ENCODE results near the gene ADPRHL1. TPM values are rescaled to one million over a fixed set of nuclear protein-coding genes. Genes with fewer than 3 reads are reported as not detected.

The ADPRHL1 gene
- total and polyA plus RNA-seq, 2 donors (not counting 1 experiment from before 2014, with no cell fraction given), result 0.59 to 1.5 TPM

DNA sequence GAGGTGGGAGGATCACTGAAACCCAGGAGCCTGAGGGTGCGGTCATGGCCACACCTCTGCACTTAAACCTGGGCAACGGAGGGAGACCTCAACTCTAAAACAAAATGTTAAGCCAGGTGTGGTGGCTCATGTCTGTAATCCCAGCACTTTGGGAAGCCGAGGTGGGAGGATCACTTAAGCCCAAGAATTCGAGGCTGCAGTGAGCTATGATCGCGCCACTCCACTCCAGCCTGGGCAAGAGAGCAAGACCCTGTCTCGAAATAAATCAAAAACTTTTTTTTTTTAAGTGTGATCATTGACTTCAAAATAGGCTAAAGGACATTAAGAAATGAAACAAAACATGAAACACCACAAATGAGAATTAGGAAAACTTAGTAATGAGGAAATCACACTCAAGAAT lies 16.3 kb upstream of the ADPRHL1 start:
- no peak for DNase-seq (ENCODE audit: low read depth in 2 of 2)
- H3K27me3 ChIP-seq (ENCODE audit: control insufficient read depth, insufficient read depth, low read length), result no peaks in the 10 kb centered on the region
- H3K79me2 ChIP-seq (ENCODE audit: control insufficient read depth, insufficient read depth, low read length), result no peaks in the 10 kb centered on the region
- no peaks in the 10 kb centered on the region for H3K9me3 ChIP-seq (ENCODE audit: control insufficient read depth, insufficient read depth, low read depth, low read length)
- peaks cover 2% of the 10 kb centered on the region for H3K4me1 ChIP-seq (ENCODE audit: control insufficient read depth, extremely low read depth, insufficient read depth, low read length)
- no peak overlapping the region for H3K4me2 ChIP-seq (ENCODE audit: extremely low read depth, insufficient read depth, low read length)
- H3K4me3 ChIP-seq (replicated peaks in 1 of 4; ENCODE audit: control extremely low read depth in 1 of 4, insufficient read depth in 1 of 4, low read depth in 3 of 4, low read length in 4 of 4), result no peak overlapping the region
- peaks cover 6% of the 10 kb centered on the region for H3K36me3 ChIP-seq (ENCODE audit: control insufficient read depth, insufficient read depth, low read length)
- H3K27ac ChIP-seq (ENCODE audit: insufficient read depth, low read length), result no peak overlapping the region
- no peak overlapping the region for H2AFZ ChIP-seq (ENCODE audit: low read length)
- no peaks in the 10 kb centered on the region for H4K20me1 ChIP-seq (ENCODE audit: control insufficient read depth, extremely low read depth, insufficient read depth, low read length)
- TF ChIP-seq EZH2 (IDR thresholded peaks at IDR 0.05; ENCODE audit: low read length, missing control alignments), result no peak
- no peak for TF ChIP-seq CTCF (conservative IDR thresholded peaks at IDR 0.05 in 1 of 2, IDR thresholded peaks at IDR 0.05 in 1 of 2; ENCODE audit: low read depth in 1 of 2, low read length in 2 of 2)
- H3K9ac ChIP-seq (ENCODE audit: insufficient read depth, low read length), result no peak overlapping the region

DNA sequence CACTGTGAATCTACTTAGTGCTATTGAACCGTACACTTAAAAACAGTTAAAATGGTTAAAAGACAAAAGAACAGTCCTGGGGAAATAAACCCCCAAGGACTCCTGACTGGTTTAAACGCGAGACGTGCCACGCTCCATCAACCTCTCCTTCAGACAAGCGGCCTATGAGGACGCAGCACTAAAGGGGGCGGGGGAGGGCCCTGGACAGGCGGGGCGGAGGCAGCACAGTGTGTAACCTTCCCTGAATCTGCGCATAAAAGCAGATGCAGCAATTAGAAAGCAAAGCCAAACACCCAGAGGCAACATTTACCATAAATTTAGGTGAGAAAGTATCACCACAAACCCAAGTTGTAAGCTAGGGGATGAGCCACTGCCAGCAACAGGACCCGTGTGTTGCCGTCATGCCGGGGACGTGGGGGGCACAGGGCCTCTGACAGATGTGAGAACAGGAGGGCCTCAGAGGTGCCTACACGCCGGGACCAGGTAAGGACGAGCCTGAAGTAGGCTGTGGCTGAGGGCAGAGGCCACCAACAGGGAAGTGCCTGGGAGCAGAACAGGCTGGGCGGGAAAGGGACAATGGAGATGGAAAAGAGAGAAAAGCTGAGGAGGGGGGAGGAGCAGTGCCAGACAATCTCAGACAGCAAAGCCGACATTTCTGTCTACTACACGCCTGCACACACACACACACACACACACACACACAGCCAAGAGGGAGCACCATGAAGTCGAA lies 15.3 kb upstream of the ADPRHL1 start:
- H3K9ac ChIP-seq (ENCODE audit: insufficient read depth, low read length), result no peak overlapping the region
- peaks cover 6% of the 10 kb centered on the region for H3K36me3 ChIP-seq (ENCODE audit: control insufficient read depth, insufficient read depth, low read length)
- H3K79me2 ChIP-seq (ENCODE audit: control insufficient read depth, insufficient read depth, low read length), result no peaks in the 10 kb centered on the region
- no peak overlapping the region for H3K4me3 ChIP-seq (replicated peaks in 1 of 4; ENCODE audit: control extremely low read depth in 1 of 4, insufficient read depth in 1 of 4, low read depth in 3 of 4, low read length in 4 of 4)
- no peaks in the 10 kb centered on the region for H3K4me1 ChIP-seq (ENCODE audit: control insufficient read depth, extremely low read depth, insufficient read depth, low read length)
- H4K20me1 ChIP-seq (ENCODE audit: control insufficient read depth, extremely low read depth, insufficient read depth, low read length), result no peaks in the 10 kb centered on the region
- H2AFZ ChIP-seq (ENCODE audit: low read length), result no peak overlapping the region
- TF ChIP-seq EZH2 (IDR thresholded peaks at IDR 0.05; ENCODE audit: low read length, missing control alignments), result no peak
- no peak for TF ChIP-seq CTCF (conservative IDR thresholded peaks at IDR 0.05 in 1 of 2, IDR thresholded peaks at IDR 0.05 in 1 of 2; ENCODE audit: low read depth in 1 of 2, low read length in 2 of 2)
- H3K27ac ChIP-seq (ENCODE audit: insufficient read depth, low read length), result no peak overlapping the region
- H3K9me3 ChIP-seq (ENCODE audit: control insufficient read depth, insufficient read depth, low read depth, low read length), result no peaks in the 10 kb centered on the region
- H3K27me3 ChIP-seq (ENCODE audit: control insufficient read depth, insufficient read depth, low read length), result no peaks in the 10 kb centered on the region
- no peak overlapping the region for H3K4me2 ChIP-seq (ENCODE audit: extremely low read depth, insufficient read depth, low read length)
- no peak for DNase-seq (ENCODE audit: low read depth in 2 of 2)

- no peak overlapping the region for H3K4me2 ChIP-seq (ENCODE audit: extremely low read depth, insufficient read depth, low read length)
- no peak for DNase-seq (ENCODE audit: low read depth in 2 of 2)
- no peak overlapping the region for H3K27ac ChIP-seq (ENCODE audit: insufficient read depth, low read length)
- peaks cover 6% of the 10 kb centered on the region for H3K36me3 ChIP-seq (ENCODE audit: control insufficient read depth, insufficient read depth, low read length)
- no peak for TF ChIP-seq CTCF (conservative IDR thresholded peaks at IDR 0.05 in 1 of 2, IDR thresholded peaks at IDR 0.05 in 1 of 2; ENCODE audit: low read depth in 1 of 2, low read length in 2 of 2)
- no peak for TF ChIP-seq EZH2 (IDR thresholded peaks at IDR 0.05; ENCODE audit: low read length, missing control alignments)
- H3K79me2 ChIP-seq (ENCODE audit: control insufficient read depth, insufficient read depth, low read length), result no peaks in the 10 kb centered on the region
- no peaks in the 10 kb centered on the region for H3K9me3 ChIP-seq (ENCODE audit: control insufficient read depth, insufficient read depth, low read depth, low read length)
- H3K27me3 ChIP-seq (ENCODE audit: control insufficient read depth, insufficient read depth, low read length), result no peaks in the 10 kb centered on the region
- no peak overlapping the region for H2AFZ ChIP-seq (ENCODE audit: low read length)
- no peaks in the 10 kb centered on the region for H3K4me1 ChIP-seq (ENCODE audit: control insufficient read depth, extremely low read depth, insufficient read depth, low read length)
- no peak overlapping the region for H3K4me3 ChIP-seq (replicated peaks in 1 of 4; ENCODE audit: control extremely low read depth in 1 of 4, insufficient read depth in 1 of 4, low read depth in 3 of 4, low read length in 4 of 4)
- H3K9ac ChIP-seq (ENCODE audit: insufficient read depth, low read length), result no peak overlapping the region
- H4K20me1 ChIP-seq (ENCODE audit: control insufficient read depth, extremely low read depth, insufficient read depth, low read length), result no peaks in the 10 kb centered on the region
These were observed 14.7 kb upstream of the ADPRHL1 start for GRCh38 chr13:113468029-113468428.

Data from fibroblast of lung (primary cell).